ENCODE data around the gene ZNF784. TPM values are rescaled to one million over a fixed set of nuclear protein-coding genes. Genes with fewer than 3 reads are reported as not detected.

ZNF784 gene
- polyA plus RNA-seq, 10 donors: 5.9 to 9.1 (median 7.5) TPM

DNA sequence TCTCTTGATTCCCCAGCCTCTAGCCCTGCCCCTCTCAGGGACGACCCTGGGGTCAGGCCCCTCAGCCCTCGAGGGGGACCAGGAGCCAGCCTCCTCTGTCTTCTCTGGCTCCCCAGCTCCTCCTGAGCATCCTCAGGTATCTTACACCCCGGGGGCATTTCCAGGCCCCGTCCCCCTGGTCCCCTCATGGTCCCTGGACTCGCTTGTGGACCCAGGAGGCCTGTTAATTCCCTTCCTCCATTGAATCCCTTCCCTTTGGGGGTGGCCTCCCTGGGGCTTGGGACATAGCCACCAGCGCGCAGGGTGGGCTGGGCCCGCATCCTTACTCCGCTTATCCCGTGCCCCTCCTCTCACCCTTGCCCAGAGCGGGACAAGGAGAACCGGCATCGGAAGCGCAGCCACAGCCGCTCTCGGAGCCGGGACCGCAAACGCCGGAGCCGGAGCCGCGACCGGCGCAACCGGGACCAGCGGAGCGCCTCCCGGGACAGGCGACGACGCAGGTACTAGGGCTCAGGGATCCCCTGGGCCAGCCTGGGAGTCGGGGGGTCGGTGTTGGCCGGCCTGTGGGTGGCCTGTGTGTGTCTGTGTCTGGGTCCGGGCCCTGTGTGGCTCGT lies 34.6 kb upstream of the ZNF784 start:
- no peak for DNase-seq

GRCh38 chr19:55656988-55657747 lies 32.8 kb upstream of the ZNF784 start:
- DNase-seq: no peak

DNA sequence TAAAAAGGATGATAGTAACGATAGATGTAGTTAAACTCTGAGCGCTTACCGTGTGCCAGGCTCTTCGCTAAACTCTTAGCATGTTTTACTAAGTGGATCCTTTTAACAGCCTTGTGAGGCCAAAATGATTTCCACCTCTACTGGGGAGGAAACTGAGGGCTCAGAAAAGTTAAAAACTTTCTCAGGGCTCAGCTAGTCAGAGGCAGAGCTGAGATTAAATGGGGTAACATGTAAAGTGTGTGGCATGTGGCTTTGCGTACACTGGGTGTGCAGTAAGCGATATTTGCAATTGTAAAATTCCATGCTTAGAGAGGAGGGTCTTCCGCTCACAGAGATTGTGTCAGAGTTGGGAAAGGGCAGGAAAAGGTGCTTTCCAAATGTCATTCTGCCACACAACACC lies 32.2 kb upstream of the ZNF784 start:
- DNase-seq: no peak

DNA sequence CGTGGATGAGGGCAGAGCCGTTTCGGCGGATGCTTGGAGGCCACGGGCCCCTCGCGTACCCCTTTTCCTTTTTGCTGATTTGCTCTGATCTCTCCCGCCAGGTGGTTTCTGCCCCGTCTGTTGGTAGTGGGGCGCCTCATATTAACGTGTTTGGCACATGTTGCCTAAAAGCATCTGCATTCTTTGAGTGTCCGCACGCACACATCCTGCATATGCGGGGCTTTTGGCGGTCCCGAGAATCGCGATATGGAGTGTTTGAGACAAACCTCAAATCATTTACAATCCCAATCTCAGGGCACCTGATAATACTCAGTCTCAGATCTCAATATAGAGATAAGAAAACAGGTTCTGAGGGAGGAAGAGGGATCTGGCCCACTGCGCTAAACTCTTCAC lies 31.3 kb upstream of the ZNF784 start:
- DNase-seq: no peak

- peak; percentile 84 to 95 (median 95) for DNase-seq
These were observed 30.7 kb upstream of the ZNF784 start, which contains the start of gene U2AF2 for GRCh38 chr19:55654868-55655647. U2AF2 (plus strand) TSS chr19:55655035; CDS start chr19:55655105, 70 bp downstream.

GRCh38 chr19:55654323-55654867 lies 30.0 kb upstream of the ZNF784 start:
- peak; percentile 100 for DNase-seq

DNA sequence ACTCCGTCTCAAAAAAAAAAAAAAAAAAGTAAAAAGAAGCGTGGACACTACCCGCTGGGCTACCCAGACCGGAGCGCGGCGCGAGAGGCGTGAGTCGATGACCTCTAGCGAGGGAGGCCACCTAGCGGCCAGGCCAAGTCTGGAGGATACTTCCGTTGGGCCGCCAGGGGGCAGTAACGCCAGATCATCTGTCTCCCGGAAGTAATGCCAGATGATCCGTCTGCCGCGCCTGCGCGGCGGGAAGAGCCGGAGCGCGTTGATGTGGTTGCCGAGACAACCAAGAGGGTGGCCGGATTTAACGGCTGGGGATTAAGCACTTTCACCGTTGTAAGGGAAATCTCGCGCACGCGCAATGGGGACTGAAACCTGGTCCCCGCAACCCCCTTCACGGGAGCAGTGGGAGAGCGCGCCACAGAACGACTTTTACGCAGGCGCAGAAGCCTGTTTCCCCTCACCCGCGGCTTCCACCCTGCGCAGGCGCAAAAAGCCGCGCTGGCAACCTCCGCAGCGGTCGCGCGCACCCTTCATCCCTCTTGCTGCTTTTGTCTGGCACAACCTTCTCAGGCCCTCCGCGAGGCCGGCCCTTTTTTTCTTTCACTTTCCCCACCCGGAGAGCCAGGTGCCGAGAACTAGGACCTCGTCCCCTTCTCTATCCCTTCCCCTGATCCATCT lies 29.4 kb upstream of the ZNF784 start:
- DNase-seq: peak; percentile 99 to 100 (median 100)

DNA sequence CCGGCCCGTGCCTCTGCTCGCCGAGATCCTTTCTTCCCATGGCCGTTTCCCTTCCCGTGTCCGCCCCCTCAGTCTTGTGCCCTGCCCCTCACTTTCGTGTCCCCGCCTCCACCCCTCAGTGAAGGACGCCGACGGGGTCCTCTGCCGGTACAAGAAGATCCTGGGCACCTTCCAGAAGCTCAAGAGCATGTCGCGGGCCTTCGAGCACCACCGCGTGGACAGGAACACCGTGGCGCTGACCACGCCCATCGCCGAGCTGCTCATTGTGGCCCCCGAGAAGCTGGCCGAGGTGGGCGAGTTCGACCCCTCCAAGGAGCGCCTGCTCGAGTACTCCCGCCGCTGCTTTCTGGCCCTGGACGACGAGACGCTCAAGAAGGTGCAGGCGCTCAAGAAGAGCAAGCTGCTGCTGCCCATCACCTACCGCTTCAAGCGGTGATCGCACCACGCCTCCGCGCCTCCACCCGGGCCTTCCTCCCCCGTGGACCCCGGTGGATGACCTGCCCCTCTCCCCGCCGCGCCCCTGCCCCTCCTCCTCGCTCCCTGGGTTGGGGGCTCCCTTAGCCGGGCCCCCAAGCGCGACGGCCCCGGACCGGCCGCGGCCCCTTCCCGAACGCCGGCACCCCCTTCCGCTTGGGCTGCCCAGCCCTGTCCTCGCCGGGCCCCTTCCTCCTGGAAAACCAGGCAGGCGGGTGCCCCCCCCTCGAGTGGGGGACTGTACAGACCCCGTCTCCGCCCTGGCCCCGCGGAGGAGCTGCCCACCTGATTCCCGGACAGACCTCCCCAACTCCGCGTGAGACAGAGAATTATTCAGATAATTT lies 28.2 kb upstream of the ZNF784 start:
- no peak for DNase-seq

- no peak for DNase-seq
These were observed 26.9 kb upstream of the ZNF784 start for GRCh38 chr19:55651236-55651635.

- DNase-seq: no peak
These were observed 26.4 kb upstream of the ZNF784 start for GRCh38 chr19:55650602-55651230.

DNA sequence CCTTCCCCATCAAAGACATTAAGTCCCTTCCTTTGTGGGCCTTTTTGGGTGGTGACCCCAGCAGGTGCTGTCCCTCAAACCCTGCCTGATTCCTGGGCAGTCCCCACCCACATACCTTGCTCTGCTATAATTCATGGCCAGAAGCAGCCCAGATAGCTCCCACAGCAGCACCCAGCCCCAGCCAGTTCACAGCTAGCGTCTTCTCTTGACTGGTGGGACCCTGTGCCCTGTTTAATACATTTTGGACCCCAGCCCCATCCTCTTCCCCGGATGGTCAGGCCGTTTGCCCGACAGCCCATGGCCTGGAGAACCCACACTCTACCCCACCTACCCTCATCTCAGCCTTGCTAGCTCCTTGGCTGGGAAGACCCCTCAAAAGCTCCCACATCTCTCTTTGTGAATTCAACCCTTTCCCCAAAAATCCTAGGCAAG lies 25.8 kb upstream of the ZNF784 start:
- DNase-seq: no peak

DNA sequence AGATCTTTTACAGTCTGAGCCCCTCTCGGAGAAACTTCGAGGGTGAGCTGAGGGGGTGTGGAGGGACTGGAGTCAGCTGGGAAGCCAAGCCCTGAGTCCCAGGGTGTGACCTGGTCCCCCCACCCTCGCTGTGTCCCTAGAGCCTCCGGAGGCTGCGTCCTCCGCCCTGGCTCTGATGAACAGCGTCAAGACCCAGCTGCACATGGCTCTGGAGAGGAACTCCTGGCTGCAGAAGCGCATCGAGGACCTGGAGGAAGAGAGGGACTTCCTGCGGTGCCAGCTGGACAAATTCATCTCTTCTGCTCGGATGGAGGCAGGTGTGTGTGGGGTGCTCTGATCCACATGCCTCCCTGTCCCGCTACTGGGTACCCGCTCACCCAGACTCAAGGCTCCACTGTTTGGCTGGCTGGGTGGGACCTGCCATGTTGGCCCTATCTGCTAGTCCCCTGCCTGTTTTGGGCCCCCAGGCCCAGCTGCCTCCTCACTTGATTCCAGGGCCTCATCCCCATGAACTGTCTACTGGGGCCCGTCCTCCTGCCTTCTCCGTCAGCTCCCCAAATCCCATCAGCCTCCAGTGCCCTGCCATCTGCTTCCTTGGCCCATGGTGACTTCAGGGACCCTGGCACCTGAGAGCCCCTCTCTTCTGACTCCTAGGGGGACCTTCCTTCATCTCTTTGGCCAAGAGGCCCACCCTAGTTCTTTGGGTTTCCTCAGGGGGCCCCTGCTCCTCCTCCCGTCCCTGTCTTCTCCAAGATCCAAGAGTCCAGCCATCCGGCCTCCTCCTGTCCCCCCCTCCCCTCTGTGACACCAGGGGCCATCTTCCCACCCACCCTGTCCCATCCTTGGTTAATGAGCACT lies 25.1 kb upstream of the ZNF784 start:
- DNase-seq: no peak

- peak in 1 of 3 donors; percentile 59 for DNase-seq
These were observed 24.4 kb upstream of the ZNF784 start for GRCh38 chr19:55648585-55649267.

- peak; percentile 70 to 93 (median 83) for DNase-seq
These were observed 23.6 kb upstream of the ZNF784 start, which contains the start of gene CCDC106 for GRCh38 chr19:55647732-55648584. CCDC106 (plus strand) TSS chr19:55648212; CDS start chr19:55649047, 835 bp downstream.

GRCh38 chr19:55646889-55647731 lies 22.7 kb upstream of the ZNF784 start:
- no peak for DNase-seq

DNA sequence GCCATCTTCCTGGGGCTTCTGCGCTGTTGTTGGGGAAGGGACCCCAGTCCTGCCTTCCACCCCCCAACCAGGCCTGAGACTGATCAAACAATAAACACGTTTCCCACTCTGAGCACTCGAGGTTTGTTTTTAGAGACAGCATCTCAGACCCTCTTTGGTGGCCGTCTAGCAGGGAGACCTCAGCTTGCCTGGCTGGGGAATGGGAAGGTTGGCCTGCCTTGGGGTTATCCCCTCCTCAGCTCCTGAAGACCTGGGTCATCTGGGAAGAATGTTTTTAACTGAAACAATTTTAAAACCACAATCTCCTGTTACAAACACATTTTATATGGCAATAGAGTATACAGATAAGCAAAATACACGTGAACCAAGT lies 21.1 kb upstream of the ZNF784 start:
- DNase-seq: no peak
